Loucy (cell line): ENCODE measurements around the gene GHRHR.

Experiments used
- H2AFZ ChIP-seq: fragments of 200-600 bp; sonication (generic); 2 replicates; pipeline ENCODE4 v1.6.0; 2016; ENCODE audit warnings: antibody characterized with exemption, mild to moderate bottlenecking, low read length, moderate library complexity
- H3F3A ChIP-seq: fragments of 200-600 bp; 2 replicates; pipeline ENCODE4 v1.6.0; 2016; ENCODE audit warnings: antibody characterized with exemption, low read depth, mild to moderate bottlenecking
- H3K27me3 ChIP-seq: fragments of 200-600 bp; sonication (generic); 2 replicates; pipeline ENCODE4 v1.6.1; 2014; ENCODE audit warnings: low read length, mild to moderate bottlenecking; ENCODE audit not compliant: insufficient read depth, poor library complexity, severe bottlenecking
- H3K36me3 ChIP-seq: fragments of 200-600 bp; sonication (generic); 2 replicates; pipeline ENCODE4 v1.6.1; 2016; ENCODE audit warnings: low read length; ENCODE audit not compliant: insufficient read depth
- H3K4me1 ChIP-seq: fragments of 200-600 bp; sonication (generic); 2 replicates; pipeline ENCODE4 v1.5.1; 2014; ENCODE audit warnings: low read length, mild to moderate bottlenecking; ENCODE audit not compliant: insufficient read depth, poor library complexity, severe bottlenecking
- H3K4me2 ChIP-seq: fragments of 200-600 bp; sonication (generic); 2 replicates; pipeline ENCODE4 v1.6.0; 2014; ENCODE audit warnings: antibody characterized with exemption, low read length, low read depth, mild to moderate bottlenecking; ENCODE audit not compliant: poor library complexity, severe bottlenecking
- H3K4me3 ChIP-seq: fragments of 200-600 bp; sonication (generic); 2 replicates; pipeline ENCODE4 v1.5.1; 2014; ENCODE audit warnings: low read length, mild to moderate bottlenecking, mixed read lengths; ENCODE audit not compliant: poor library complexity, severe bottlenecking
- H3K79me2 ChIP-seq: fragments of 200-600 bp; sonication (generic); 2 replicates; pipeline ENCODE4 v1.6.1; 2014; ENCODE audit warnings: low read length; ENCODE audit not compliant: insufficient read depth
- H3K9ac ChIP-seq: fragments of 200-600 bp; sonication (generic); 2 replicates; pipeline ENCODE4 v1.6.0; 2014; ENCODE audit warnings: mild to moderate bottlenecking, low read depth, low read length, moderate library complexity; ENCODE audit not compliant: poor library complexity, severe bottlenecking
- H3K9me2 ChIP-seq: fragments of 200-600 bp; sonication (generic); replicated peaks from 2 replicates; pipeline ENCODE4 v1.6.1; 2016; ENCODE audit warnings: low read depth, low read length, mixed read lengths
- H3K9me3 ChIP-seq: fragments of 200-600 bp; sonication (generic); 2 replicates; pipeline ENCODE4 v1.6.1; 2014; ENCODE audit warnings: mild to moderate bottlenecking, antibody characterized with exemption, low read length, low read depth; ENCODE audit not compliant: insufficient read depth
- H4K20me1 ChIP-seq: fragments of 200-600 bp; sonication (generic); 2 replicates; pipeline ENCODE4 v1.6.0; 2014; ENCODE audit warnings: antibody characterized with exemption, low read length, mild to moderate bottlenecking; ENCODE audit not compliant: insufficient read depth, poor library complexity, severe bottlenecking
- EZH2phosphoT487 ChIP-seq: fragments of 200-600 bp; IDR thresholded peaks from 2 replicates; pipeline ENCODE4 v1.6.1; 2018; ENCODE audit warnings: antibody characterized with exemption, mild to moderate bottlenecking, moderate library complexity, borderline replicate concordance
- TF ChIP-seq, protein P1 (sequence below): fragments of 200-600 bp; sonication (generic); conservative IDR thresholded peaks from 2 replicates; pipeline ENCODE4 v1.5.1; 2014; ENCODE audit warnings: mild to moderate bottlenecking, antibody characterized with exemption, low read length

Gene GHRHR

DNA sequence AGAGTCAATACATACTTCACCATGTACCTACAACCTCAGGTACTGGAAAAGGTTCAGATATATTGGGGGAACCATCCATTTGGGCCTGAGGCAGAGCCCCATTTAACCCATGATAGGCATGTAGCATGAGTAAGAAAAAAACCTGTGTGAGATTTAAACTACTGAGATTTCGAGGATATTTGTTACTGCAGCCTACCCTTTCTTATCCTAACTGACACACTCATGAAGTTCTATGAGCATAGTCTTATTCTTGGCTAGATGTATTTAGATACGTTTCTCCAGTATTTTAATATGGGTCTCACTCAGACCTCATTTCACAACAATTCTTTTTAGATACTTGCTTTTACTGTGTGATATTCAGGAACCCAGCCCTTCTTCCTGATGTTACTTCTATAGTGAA lies 39.3 kb downstream of the GHRHR start:
- H3K36me3 ChIP-seq = no peaks in the 10 kb centered on the region
- no peaks in the 10 kb centered on the region for H3K9me3 ChIP-seq
- no peak overlapping the region for H3K9ac ChIP-seq
- H3K27me3 ChIP-seq = no peaks in the 10 kb centered on the region
- H3K4me3 ChIP-seq = no peak overlapping the region
- H3K4me1 ChIP-seq = no peaks in the 10 kb centered on the region
- no peak overlapping the region for H2AFZ ChIP-seq
- H3K9me2 ChIP-seq = no peaks in the 10 kb centered on the region
- no peaks in the 10 kb centered on the region for H3F3A ChIP-seq
- H3K79me2 ChIP-seq = no peaks in the 10 kb centered on the region
- TF ChIP-seq EZH2phosphoT487 = no peak
- TF ChIP-seq, protein P1, sequence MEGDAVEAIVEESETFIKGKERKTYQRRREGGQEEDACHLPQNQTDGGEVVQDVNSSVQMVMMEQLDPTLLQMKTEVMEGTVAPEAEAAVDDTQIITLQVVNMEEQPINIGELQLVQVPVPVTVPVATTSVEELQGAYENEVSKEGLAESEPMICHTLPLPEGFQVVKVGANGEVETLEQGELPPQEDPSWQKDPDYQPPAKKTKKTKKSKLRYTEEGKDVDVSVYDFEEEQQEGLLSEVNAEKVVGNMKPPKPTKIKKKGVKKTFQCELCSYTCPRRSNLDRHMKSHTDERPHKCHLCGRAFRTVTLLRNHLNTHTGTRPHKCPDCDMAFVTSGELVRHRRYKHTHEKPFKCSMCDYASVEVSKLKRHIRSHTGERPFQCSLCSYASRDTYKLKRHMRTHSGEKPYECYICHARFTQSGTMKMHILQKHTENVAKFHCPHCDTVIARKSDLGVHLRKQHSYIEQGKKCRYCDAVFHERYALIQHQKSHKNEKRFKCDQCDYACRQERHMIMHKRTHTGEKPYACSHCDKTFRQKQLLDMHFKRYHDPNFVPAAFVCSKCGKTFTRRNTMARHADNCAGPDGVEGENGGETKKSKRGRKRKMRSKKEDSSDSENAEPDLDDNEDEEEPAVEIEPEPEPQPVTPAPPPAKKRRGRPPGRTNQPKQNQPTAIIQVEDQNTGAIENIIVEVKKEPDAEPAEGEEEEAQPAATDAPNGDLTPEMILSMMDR = no peak
- H3K4me2 ChIP-seq = no peak overlapping the region
- H4K20me1 ChIP-seq = no peaks in the 10 kb centered on the region

DNA sequence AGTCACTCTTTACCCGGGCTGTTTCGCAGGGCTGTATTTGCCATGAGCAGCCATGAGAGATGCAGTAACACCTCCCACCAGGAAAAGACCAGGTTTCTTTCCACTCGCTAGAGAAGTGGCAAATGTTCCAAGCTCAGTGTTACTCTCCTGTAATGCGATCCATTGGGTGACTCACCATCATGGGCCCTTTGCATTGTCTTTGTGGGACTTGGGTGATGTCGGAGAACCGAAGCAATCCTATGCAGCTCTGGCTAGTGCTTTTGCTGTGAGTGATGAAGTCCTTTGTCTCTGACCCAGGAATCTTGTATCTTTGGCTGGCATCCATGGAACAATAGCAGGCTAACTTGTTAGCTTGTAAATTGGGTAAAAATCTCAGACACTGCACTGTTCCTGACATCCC lies 40.0 kb downstream of the GHRHR start:
- H3K4me1 ChIP-seq = no peaks in the 10 kb centered on the region
- no peaks in the 10 kb centered on the region for H3K27me3 ChIP-seq
- no peaks in the 10 kb centered on the region for H4K20me1 ChIP-seq
- H2AFZ ChIP-seq = no peak overlapping the region
- no peaks in the 10 kb centered on the region for H3K36me3 ChIP-seq
- no peaks in the 10 kb centered on the region for H3K9me2 ChIP-seq
- TF ChIP-seq, protein P1 = no peak
- no peak for TF ChIP-seq EZH2phosphoT487
- H3K79me2 ChIP-seq = no peaks in the 10 kb centered on the region
- no peak overlapping the region for H3K4me3 ChIP-seq
- H3K9ac ChIP-seq = no peak overlapping the region
- H3K9me3 ChIP-seq = no peaks in the 10 kb centered on the region
- no peak overlapping the region for H3K4me2 ChIP-seq
- H3F3A ChIP-seq = no peaks in the 10 kb centered on the region

DNA sequence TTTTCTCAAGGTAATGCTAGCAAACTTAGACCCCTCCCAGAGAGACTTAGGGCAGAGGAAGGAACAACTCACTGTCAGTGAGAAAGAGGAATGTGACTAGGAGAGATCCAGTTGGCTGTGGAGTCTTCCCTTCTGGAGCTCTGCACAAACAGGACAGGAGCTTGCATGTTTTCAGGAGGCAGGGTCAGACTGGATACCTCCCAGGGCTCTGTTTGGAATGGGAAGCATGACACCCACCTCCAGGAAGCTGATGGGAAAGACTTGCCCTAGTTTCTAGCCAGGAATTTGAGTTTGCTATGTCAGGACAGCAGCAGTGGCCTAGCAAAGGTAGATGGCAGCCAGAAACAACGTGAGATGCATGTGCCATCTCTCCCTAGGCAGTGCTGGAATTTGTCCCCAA lies 40.6 kb downstream of the GHRHR start:
- Histone ChIP-seq H3K36me3 (no peaks in the 10 kb centered on the region), H3K27me3 (no peaks in the 10 kb centered on the region), H3K79me2 (no peaks in the 10 kb centered on the region), H3F3A (no peaks in the 10 kb centered on the region), H3K4me3 (no peak overlapping the region), H3K4me1 (no peaks in the 10 kb centered on the region), H3K4me2 (no peak overlapping the region), H3K9ac (no peak overlapping the region), H4K20me1 (no peaks in the 10 kb centered on the region), H3K9me3 (no peaks in the 10 kb centered on the region), H3K9me2 (no peaks in the 10 kb centered on the region), H2AFZ (no peak overlapping the region)
- TF ChIP-seq, protein P1 = no peak
- TF ChIP-seq EZH2phosphoT487 = no peak
